HG03520 (cell line): Measurements from ENCODE around the gene DTNBP1.

Experiments used
- ATAC-seq: cut with Tn5 transposase; IDR thresholded peaks from one replicate; pipeline ENCODE4 v1.9.1; 2021; ENCODE audit warnings: mild to moderate bottlenecking, moderate library complexity; ENCODE audit not compliant: unreplicated experiment

The DTNBP1 gene

GRCh38 chr6:15626878-15627674 is 35.8 kb downstream of the DTNBP1 start:
- no peak for ATAC-seq

GRCh38 chr6:15626160-15626559 is 36.7 kb downstream of the DTNBP1 start:
- no peak for ATAC-seq

GRCh38 chr6:15623276-15624116 is 39.3 kb downstream of the DTNBP1 start:
- no peak for ATAC-seq

- no peak for ATAC-seq
Observed at GRCh38 chr6:15622045-15622740, 40.6 kb downstream of the DTNBP1 start.

- ATAC-seq: peak; percentile 87
Observed at GRCh38 chr6:15621203-15622044, 41.4 kb downstream of the DTNBP1 start.

- ATAC-seq: no peak
Observed at GRCh38 chr6:15620611-15621010, 42.2 kb downstream of the DTNBP1 start.

- no peak for ATAC-seq
Observed at GRCh38 chr6:15619330-15619729, 43.5 kb downstream of the DTNBP1 start.

GRCh38 chr6:15618685-15619084 is 44.1 kb downstream of the DTNBP1 start:
- no peak for ATAC-seq

GRCh38 chr6:15616261-15616660 is 46.6 kb downstream of the DTNBP1 start:
- no peak for ATAC-seq

DNA sequence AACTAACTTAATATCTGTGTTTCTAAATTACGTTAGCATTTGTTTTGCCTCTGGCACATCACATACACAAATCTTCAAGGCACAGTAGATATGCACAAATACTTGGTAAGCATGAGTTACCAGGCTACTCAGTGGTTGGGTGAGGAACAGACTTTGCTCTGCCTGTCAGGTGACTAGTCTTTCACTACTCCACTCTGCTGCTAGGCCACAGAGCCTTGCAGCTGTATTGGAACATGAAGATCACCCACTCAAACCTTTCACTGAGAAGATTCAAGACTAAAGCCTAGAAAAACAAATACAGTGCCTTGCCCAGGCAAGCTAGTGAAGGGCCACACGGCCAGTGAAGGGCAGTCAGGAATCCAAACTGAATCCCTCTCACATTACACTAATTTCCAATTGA is 47.0 kb downstream of the DTNBP1 start:
- ATAC-seq: peak; percentile 64

- no peak for ATAC-seq
Observed at GRCh38 chr6:15614277-15614676, 48.6 kb downstream of the DTNBP1 start.

DNA sequence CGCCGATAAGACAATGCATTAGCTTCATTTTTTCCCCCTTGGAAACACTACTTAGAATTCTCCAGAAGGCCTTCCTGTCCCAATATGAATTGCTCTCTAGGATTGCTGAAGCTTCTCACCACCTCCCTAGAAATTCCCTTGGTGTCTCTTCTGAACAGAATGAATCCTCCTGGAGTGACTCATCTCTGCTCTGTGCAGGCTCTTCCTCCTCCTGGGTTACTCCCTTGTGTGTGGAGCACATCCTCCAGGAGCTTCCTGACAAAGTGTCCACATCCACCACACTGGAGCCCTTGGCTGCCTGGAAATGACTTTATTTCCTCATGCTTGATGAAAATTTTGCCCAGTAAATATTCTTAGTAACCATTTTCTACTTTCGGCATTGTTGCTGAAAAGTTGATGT is 54.4 kb downstream of the DTNBP1 start:
- ATAC-seq: no peak

DNA sequence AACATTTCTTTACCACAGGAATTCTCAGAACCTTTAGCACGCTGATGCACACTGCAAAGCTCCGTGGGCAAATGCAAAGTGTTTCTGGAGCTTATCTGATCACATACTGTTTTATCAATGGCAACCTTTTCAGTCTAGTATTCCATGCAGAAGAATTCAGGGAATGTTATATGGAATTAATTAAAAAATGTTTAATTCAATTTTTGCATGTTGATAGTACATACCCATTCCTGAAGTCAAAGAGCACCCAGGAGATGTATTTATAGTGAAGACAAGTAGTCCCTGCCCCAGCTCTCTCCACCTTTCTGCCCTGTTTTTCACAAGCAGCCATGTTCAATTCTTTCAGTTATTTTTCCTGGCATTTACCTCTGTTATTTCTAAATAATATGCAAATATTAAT is 55.2 kb downstream of the DTNBP1 start:
- ATAC-seq: no peak

GRCh38 chr6:15606347-15606746 is 56.5 kb downstream of the DTNBP1 start:
- ATAC-seq: no peak

GRCh38 chr6:15604843-15605242 is 58.0 kb downstream of the DTNBP1 start:
- ATAC-seq: no peak

GRCh38 chr6:15602154-15602553 is 60.7 kb downstream of the DTNBP1 start:
- no peak for ATAC-seq

- ATAC-seq: no peak
Observed at GRCh38 chr6:15598273-15598798, 64.5 kb downstream of the DTNBP1 start.

GRCh38 chr6:15596186-15596896 is 66.5 kb downstream of the DTNBP1 start:
- ATAC-seq: no peak

- no peak for ATAC-seq
Observed at GRCh38 chr6:15595461-15596173, 67.2 kb downstream of the DTNBP1 start.
